ENCODE data around the gene MYCBP2.

GRCh38 chr13:77343841-77344240 is 16.9 kb upstream of the MYCBP2 start:
- no peak for TF ChIP-seq EZH2phosphoT487 (IDR thresholded peaks at IDR 0.05; ENCODE audit: low read length)
- no peak for TF ChIP-seq CTCF (IDR thresholded peaks at IDR 0.05; ENCODE audit: low read length)

Data from MM.1S (cell line).